WTC11 (cell line): Measurements from ENCODE around the gene GMPR. TPM values are rescaled to one million over a fixed set of nuclear protein-coding genes. Genes with fewer than 3 reads are reported as not detected.
A peak's percentile ranks its signal among the peaks of the same experiment; 100 is the strongest.

Source experiments
- ATAC-seq: fragments of 200-7000 bp; cut with Tn5 transposase; 2 replicates; pipeline ENCODE4 v1.10.0; 2021; ENCODE audit warnings: mild to moderate bottlenecking, moderate library complexity
- CTCF ChIA-PET: fragments of 300-600 bp; sonication (Branson Sonifier 250); formaldehyde crosslinking; loops from one replicate; lab custom pipeline; 2021; ENCODE audit warnings: antibody characterized with exemption; lab: Charles Lee
- POLR2A ChIA-PET: fragments of 350-600 bp; sonication (Branson Sonifier 250); formaldehyde crosslinking; loops from one replicate; lab custom pipeline; 2021; ENCODE audit warnings: antibody characterized with exemption; lab: Charles Lee
- DNase-seq: peaks from one replicate; pipeline ENCODE4 v3.0.0; 2021; ENCODE audit warnings: low spot score
- H3K27ac Mint-ChIP-seq: 2 replicates; pipeline ENCODE4 v1.8.0; 2021; ENCODE audit warnings: mixed read lengths
- H3K27me3 Mint-ChIP-seq: 2 replicates; pipeline ENCODE4 v1.8.0; 2021; ENCODE audit warnings: low read depth, mild to moderate bottlenecking, moderate library complexity, mixed read lengths
- H3K36me3 Mint-ChIP-seq: 2 replicates; pipeline ENCODE4 v1.8.0; 2021; ENCODE audit warnings: mixed read lengths
- H3K4me1 Mint-ChIP-seq: 2 replicates; pipeline ENCODE4 v1.8.0; 2022; ENCODE audit warnings: mixed read lengths
- H3K4me3 Mint-ChIP-seq: 2 replicates; pipeline ENCODE4 v1.8.0; 2021; ENCODE audit warnings: mild to moderate bottlenecking, moderate library complexity, mixed read lengths
- H3K9me3 Mint-ChIP-seq: 2 replicates; pipeline ENCODE4 v1.8.0; 2021; ENCODE audit warnings: mixed read lengths
- CBFB ChIP-seq: sonication (generic); formaldehyde crosslinking; IDR thresholded peaks from 2 replicates; pipeline ENCODE4 v1.8.1; 2022; ENCODE audit warnings: mild to moderate bottlenecking, low read depth, missing genetic modification reagents
- PRRX2 ChIP-seq: fragments of 250-450 bp; sonication (Bioruptor Pico); IDR thresholded peaks from 2 replicates; pipeline ENCODE4 v1.8.0; 2021; ENCODE audit warnings: mild to moderate bottlenecking
- ZNF121 ChIP-seq: sonication (generic); formaldehyde crosslinking; IDR thresholded peaks from 2 replicates; pipeline ENCODE4 v1.8.0; 2023; ENCODE audit warnings: missing genetic modification reagents
- total RNA-seq: library from RNA; stranded (reverse); gene quantifications from 3 replicates; pipeline ENCODE4 v1.2.3, GENCODE V29; 2021
- TF ChIP-seq, protein P1 (sequence below): sonication (generic); formaldehyde crosslinking; IDR thresholded peaks from 2 replicates; pipeline ENCODE4 v1.8.1; 2023; ENCODE audit warnings: mild to moderate bottlenecking, missing genetic modification reagents, borderline replicate concordance
- TF ChIP-seq, protein P2 (sequence below): sonication (generic); formaldehyde crosslinking; IDR thresholded peaks from 2 replicates; pipeline ENCODE4 v1.8.1; 2023; ENCODE audit warnings: mild to moderate bottlenecking, moderate library complexity, missing genetic modification reagents
- TF ChIP-seq, protein P3 (sequence below): sonication (generic); formaldehyde crosslinking; IDR thresholded peaks from 2 replicates; pipeline ENCODE4 v1.8.1; 2022; ENCODE audit warnings: mild to moderate bottlenecking, missing genetic modification reagents, moderate library complexity, borderline replicate concordance
- TF ChIP-seq, protein P4 (sequence below): sonication (generic); formaldehyde crosslinking; IDR thresholded peaks from 2 replicates; pipeline ENCODE4 v1.8.0; 2023; ENCODE audit warnings: missing genetic modification reagents, mild to moderate bottlenecking, borderline replicate concordance
- TF ChIP-seq, protein P5 (sequence below): sonication (generic); formaldehyde crosslinking; IDR thresholded peaks from 2 replicates; pipeline ENCODE4 v1.8.1; 2023; ENCODE audit warnings: mild to moderate bottlenecking, missing genetic modification reagents, moderate library complexity
- TF ChIP-seq, protein P6 (sequence below): sonication (generic); formaldehyde crosslinking; IDR thresholded peaks from 2 replicates; pipeline ENCODE4 v1.8.1; 2023; ENCODE audit warnings: mild to moderate bottlenecking, missing genetic modification reagents
- TF ChIP-seq, protein P7 (sequence below): sonication (generic); formaldehyde crosslinking; IDR thresholded peaks from 2 replicates; pipeline ENCODE4 v1.8.1; 2023; ENCODE audit warnings: mild to moderate bottlenecking, missing genetic modification reagents

The GMPR gene
- total RNA-seq, 1 experiment from 2014 or later = 2.4 TPM

DNA sequence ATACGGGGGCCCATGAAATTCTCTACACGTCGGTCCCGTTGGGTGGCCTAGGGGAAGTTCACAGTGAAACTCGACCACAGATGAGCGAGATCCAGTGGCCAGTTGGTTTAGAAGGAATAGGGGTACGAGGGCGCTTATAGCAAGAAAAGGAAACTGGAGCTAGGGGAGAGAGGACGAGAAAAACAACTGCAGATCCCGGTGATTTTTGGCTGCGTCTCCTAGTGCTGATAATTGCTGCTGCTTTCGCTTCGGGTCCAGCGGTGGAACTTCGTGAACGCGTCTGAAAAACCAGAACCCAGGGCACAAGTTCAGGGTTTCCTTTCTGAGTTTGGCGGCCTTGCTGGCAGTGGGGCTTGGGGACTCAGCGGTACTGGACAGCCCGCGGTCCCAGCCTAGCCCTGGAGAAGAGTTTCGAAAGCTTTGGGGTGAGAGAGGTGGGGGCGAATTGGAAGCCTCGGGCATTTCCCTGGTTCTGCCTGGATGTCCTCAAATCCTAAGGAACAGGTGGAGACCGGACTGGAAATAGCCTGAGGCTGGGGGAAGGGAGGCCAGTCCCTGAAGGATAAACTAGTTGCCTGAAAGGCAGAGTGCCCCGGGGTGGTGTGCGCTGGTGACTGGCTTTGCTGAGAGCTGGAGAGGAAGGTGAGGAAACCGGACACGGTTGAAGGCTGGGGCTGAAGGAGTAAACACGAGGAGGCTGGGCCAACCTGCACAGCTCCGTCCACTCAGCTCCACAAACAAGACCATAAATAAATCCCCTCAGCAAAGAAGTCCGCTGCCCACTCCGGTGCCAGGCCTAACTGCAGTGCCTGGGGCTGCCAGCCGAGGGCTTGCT lies 793 bp downstream of the GMPR start:
- no peaks in the 10 kb centered on the region for H3K36me3 Mint-ChIP-seq
- H3K9me3 Mint-ChIP-seq = no peaks in the 10 kb centered on the region
- H3K27ac Mint-ChIP-seq = no peak overlapping the region
- peak overlapping the region; percentile 69 for H3K4me3 Mint-ChIP-seq
- ChIA-PET CTCF (interaction anchor here (0.6 to 6.1 kb wide), 12 partner anchors 8 to 707 kb away, joined by 3 to 27 read pairs (median 4); no protein-coding TSS in a partner anchor), POLR2A (no interaction called here)
- peak; percentile 30 for DNase-seq
- H3K27me3 Mint-ChIP-seq = peaks cover 53% of the 10 kb centered on the region
- TF ChIP-seq, protein P1, sequence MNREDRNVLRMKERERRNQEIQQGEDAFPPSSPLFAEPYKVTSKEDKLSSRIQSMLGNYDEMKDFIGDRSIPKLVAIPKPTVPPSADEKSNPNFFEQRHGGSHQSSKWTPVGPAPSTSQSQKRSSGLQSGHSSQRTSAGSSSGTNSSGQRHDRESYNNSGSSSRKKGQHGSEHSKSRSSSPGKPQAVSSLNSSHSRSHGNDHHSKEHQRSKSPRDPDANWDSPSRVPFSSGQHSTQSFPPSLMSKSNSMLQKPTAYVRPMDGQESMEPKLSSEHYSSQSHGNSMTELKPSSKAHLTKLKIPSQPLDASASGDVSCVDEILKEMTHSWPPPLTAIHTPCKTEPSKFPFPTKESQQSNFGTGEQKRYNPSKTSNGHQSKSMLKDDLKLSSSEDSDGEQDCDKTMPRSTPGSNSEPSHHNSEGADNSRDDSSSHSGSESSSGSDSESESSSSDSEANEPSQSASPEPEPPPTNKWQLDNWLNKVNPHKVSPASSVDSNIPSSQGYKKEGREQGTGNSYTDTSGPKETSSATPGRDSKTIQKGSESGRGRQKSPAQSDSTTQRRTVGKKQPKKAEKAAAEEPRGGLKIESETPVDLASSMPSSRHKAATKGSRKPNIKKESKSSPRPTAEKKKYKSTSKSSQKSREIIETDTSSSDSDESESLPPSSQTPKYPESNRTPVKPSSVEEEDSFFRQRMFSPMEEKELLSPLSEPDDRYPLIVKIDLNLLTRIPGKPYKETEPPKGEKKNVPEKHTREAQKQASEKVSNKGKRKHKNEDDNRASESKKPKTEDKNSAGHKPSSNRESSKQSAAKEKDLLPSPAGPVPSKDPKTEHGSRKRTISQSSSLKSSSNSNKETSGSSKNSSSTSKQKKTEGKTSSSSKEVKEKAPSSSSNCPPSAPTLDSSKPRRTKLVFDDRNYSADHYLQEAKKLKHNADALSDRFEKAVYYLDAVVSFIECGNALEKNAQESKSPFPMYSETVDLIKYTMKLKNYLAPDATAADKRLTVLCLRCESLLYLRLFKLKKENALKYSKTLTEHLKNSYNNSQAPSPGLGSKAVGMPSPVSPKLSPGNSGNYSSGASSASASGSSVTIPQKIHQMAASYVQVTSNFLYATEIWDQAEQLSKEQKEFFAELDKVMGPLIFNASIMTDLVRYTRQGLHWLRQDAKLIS = no peak
- TF ChIP-seq, protein P2, sequence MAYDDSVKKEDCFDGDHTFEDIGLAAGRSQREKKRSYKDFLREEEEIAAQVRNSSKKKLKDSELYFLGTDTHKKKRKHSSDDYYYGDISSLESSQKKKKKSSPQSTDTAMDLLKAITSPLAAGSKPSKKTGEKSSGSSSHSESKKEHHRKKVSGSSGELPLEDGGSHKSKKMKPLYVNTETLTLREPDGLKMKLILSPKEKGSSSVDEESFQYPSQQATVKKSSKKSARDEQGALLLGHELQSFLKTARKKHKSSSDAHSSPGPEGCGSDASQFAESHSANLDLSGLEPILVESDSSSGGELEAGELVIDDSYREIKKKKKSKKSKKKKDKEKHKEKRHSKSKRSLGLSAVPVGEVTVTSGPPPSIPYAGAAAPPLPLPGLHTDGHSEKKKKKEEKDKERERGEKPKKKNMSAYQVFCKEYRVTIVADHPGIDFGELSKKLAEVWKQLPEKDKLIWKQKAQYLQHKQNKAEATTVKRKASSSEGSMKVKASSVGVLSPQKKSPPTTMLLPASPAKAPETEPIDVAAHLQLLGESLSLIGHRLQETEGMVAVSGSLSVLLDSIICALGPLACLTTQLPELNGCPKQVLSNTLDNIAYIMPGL (CRISPR knock-in tag) = 0 out of 2 replicates have a peak, but pooled peaks have one; percentile 39
- peak; percentile 27 for ATAC-seq
- H3K4me1 Mint-ChIP-seq = peaks cover 9% of the 10 kb centered on the region; the same call in 1 of the 2 replicates

DNA sequence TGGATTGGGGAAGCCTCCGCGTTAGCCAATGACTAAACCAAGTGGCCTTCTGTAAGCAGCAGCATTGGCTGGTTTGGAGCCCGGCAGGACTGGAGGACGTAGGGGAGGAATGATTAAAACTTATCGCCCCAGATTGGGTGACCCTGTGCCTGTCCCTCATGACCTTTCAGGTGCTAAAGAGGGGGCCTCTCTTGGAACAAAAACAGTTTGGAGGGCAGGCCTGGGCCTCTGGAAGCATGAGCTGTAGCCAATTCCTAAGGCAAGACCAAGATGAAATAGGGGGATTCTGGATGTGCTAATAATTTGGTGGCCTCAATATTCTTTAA lies 1.4 kb downstream of the GMPR start:
- H3K4me3 Mint-ChIP-seq = peak overlapping the region; percentile 69
- peaks cover 53% of the 10 kb centered on the region for H3K27me3 Mint-ChIP-seq
- H3K27ac Mint-ChIP-seq = no peak overlapping the region
- DNase-seq (peak; percentile 66), ATAC-seq (peak; percentile 89)
- H3K36me3 Mint-ChIP-seq = no peaks in the 10 kb centered on the region
- H3K9me3 Mint-ChIP-seq = no peaks in the 10 kb centered on the region
- CTCF ChIA-PET = interaction anchor here (0.6 to 6.1 kb wide), 7 partner anchors 8 to 706 kb away, joined by 3 to 27 read pairs (median 4); no protein-coding TSS in a partner anchor
- peaks cover 14% of the 10 kb centered on the region for H3K4me1 Mint-ChIP-seq
- POLR2A ChIA-PET = no interaction called here
- TF ChIP-seq, protein P3, sequence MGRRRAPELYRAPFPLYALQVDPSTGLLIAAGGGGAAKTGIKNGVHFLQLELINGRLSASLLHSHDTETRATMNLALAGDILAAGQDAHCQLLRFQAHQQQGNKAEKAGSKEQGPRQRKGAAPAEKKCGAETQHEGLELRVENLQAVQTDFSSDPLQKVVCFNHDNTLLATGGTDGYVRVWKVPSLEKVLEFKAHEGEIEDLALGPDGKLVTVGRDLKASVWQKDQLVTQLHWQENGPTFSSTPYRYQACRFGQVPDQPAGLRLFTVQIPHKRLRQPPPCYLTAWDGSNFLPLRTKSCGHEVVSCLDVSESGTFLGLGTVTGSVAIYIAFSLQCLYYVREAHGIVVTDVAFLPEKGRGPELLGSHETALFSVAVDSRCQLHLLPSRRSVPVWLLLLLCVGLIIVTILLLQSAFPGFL (CRISPR knock-in tag) = no peak
- TF ChIP-seq PRRX2 (CRISPR knock-in tag) (no peak), ZNF121 (CRISPR knock-in tag) (no peak), CBFB (CRISPR knock-in tag) (no peak)
- TF ChIP-seq, protein P4, sequence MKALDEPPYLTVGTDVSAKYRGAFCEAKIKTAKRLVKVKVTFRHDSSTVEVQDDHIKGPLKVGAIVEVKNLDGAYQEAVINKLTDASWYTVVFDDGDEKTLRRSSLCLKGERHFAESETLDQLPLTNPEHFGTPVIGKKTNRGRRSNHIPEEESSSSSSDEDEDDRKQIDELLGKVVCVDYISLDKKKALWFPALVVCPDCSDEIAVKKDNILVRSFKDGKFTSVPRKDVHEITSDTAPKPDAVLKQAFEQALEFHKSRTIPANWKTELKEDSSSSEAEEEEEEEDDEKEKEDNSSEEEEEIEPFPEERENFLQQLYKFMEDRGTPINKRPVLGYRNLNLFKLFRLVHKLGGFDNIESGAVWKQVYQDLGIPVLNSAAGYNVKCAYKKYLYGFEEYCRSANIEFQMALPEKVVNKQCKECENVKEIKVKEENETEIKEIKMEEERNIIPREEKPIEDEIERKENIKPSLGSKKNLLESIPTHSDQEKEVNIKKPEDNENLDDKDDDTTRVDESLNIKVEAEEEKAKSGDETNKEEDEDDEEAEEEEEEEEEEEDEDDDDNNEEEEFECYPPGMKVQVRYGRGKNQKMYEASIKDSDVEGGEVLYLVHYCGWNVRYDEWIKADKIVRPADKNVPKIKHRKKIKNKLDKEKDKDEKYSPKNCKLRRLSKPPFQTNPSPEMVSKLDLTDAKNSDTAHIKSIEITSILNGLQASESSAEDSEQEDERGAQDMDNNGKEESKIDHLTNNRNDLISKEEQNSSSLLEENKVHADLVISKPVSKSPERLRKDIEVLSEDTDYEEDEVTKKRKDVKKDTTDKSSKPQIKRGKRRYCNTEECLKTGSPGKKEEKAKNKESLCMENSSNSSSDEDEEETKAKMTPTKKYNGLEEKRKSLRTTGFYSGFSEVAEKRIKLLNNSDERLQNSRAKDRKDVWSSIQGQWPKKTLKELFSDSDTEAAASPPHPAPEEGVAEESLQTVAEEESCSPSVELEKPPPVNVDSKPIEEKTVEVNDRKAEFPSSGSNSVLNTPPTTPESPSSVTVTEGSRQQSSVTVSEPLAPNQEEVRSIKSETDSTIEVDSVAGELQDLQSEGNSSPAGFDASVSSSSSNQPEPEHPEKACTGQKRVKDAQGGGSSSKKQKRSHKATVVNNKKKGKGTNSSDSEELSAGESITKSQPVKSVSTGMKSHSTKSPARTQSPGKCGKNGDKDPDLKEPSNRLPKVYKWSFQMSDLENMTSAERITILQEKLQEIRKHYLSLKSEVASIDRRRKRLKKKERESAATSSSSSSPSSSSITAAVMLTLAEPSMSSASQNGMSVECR (CRISPR knock-in tag) = no peak
- TF ChIP-seq, protein P5, sequence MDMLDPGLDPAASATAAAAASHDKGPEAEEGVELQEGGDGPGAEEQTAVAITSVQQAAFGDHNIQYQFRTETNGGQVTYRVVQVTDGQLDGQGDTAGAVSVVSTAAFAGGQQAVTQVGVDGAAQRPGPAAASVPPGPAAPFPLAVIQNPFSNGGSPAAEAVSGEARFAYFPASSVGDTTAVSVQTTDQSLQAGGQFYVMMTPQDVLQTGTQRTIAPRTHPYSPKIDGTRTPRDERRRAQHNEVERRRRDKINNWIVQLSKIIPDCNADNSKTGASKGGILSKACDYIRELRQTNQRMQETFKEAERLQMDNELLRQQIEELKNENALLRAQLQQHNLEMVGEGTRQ (CRISPR knock-in tag) = no peak
- TF ChIP-seq, protein P6, sequence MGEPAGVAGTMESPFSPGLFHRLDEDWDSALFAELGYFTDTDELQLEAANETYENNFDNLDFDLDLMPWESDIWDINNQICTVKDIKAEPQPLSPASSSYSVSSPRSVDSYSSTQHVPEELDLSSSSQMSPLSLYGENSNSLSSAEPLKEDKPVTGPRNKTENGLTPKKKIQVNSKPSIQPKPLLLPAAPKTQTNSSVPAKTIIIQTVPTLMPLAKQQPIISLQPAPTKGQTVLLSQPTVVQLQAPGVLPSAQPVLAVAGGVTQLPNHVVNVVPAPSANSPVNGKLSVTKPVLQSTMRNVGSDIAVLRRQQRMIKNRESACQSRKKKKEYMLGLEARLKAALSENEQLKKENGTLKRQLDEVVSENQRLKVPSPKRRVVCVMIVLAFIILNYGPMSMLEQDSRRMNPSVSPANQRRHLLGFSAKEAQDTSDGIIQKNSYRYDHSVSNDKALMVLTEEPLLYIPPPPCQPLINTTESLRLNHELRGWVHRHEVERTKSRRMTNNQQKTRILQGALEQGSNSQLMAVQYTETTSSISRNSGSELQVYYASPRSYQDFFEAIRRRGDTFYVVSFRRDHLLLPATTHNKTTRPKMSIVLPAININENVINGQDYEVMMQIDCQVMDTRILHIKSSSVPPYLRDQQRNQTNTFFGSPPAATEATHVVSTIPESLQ (CRISPR knock-in tag) = no peak
- TF ChIP-seq, protein P1 = no peak
- TF ChIP-seq, protein P7, sequence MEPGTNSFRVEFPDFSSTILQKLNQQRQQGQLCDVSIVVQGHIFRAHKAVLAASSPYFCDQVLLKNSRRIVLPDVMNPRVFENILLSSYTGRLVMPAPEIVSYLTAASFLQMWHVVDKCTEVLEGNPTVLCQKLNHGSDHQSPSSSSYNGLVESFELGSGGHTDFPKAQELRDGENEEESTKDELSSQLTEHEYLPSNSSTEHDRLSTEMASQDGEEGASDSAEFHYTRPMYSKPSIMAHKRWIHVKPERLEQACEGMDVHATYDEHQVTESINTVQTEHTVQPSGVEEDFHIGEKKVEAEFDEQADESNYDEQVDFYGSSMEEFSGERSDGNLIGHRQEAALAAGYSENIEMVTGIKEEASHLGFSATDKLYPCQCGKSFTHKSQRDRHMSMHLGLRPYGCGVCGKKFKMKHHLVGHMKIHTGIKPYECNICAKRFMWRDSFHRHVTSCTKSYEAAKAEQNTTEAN (CRISPR knock-in tag) = no peak
